IMR-90 (cell line): ENCODE data around the gene EIF1AD.

Experiments
- BHLHE40 ChIP-seq: fragments of 150-350 bp; IDR thresholded peaks from 2 replicates; pipeline ENCODE4 v1.6.1; 2016; ENCODE audit warnings: mild to moderate bottlenecking, low read depth, low read length
- CEBPB ChIP-seq: IDR thresholded peaks from 2 replicates; pipeline ENCODE4 v1.6.1; 2012; ENCODE audit warnings: low read depth, low read length, improper control_type of control experiment
- POLR2A ChIP-seq: IDR thresholded peaks from 2 replicates; pipeline ENCODE4 v1.6.1; 2012; ENCODE audit warnings: mild to moderate bottlenecking, low read depth, low read length
- RAD21 ChIP-seq: IDR thresholded peaks from 2 replicates; pipeline ENCODE4 v1.6.1; 2012; ENCODE audit warnings: low read length, improper control_type of control experiment
- SMC3 ChIP-seq: fragments of 150-350 bp; IDR thresholded peaks from 2 replicates; pipeline ENCODE4 v1.6.1; 2016; ENCODE audit warnings: low read depth, mild to moderate bottlenecking, antibody characterized with exemption, low read length, moderate library complexity
- TF ChIP-seq, protein P1 (sequence below): conservative IDR thresholded peaks from 2 replicates; pipeline ENCODE4 v1.5.1; 2012; ENCODE audit warnings: mild to moderate bottlenecking, low read depth, low read length, improper control_type of control experiment

DNA sequence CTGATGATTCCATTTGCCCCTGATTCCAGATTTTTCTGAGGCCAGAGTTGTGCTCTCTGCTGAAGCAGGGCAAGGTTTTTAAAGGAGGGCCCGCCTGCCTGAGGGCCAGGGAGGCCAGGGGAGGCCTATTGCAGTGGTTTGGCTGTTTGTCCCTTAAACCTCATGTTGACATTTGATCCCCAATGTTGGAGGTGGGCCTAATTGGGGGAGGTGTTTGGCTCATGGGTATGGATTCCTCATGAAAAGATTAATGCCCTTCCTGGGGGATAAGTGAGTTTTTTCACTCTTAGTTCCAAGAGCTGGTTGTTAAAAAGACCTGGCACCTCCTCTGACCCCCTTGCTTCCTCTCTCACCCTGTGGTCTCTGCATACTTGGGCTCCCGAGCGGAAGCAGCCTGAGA, 37.8 kb upstream of the EIF1AD start:
- TF ChIP-seq POLR2A (no peak), SMC3 (no peak), CEBPB (no peak), BHLHE40 (no peak), RAD21 (no peak)
- TF ChIP-seq, protein P1, sequence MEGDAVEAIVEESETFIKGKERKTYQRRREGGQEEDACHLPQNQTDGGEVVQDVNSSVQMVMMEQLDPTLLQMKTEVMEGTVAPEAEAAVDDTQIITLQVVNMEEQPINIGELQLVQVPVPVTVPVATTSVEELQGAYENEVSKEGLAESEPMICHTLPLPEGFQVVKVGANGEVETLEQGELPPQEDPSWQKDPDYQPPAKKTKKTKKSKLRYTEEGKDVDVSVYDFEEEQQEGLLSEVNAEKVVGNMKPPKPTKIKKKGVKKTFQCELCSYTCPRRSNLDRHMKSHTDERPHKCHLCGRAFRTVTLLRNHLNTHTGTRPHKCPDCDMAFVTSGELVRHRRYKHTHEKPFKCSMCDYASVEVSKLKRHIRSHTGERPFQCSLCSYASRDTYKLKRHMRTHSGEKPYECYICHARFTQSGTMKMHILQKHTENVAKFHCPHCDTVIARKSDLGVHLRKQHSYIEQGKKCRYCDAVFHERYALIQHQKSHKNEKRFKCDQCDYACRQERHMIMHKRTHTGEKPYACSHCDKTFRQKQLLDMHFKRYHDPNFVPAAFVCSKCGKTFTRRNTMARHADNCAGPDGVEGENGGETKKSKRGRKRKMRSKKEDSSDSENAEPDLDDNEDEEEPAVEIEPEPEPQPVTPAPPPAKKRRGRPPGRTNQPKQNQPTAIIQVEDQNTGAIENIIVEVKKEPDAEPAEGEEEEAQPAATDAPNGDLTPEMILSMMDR = no peak
